Muscle of back (tissue), 13 donors: Measurements from ENCODE around the gene SCAF1. TPM values are rescaled to one million over a fixed set of nuclear protein-coding genes. Genes with fewer than 3 reads are reported as not detected.

Experiments used
- DNase-seq, 3 donors: peaks; one replicate each; pipeline versions ENCODE4 v3.0.0 to v3.0.0-alpha.2; 2013
- long read RNA-seq, 9 donors: transcript quantifications; one replicate each; lab custom pipeline, GENCODE V29; 2026
- polyA plus RNA-seq, 10 donors: library from polyadenylated mRNA; unstranded; fragments of 120-200 nt; gene quantifications; one replicate each; pipeline ENCODE4 v1.2.1, GENCODE V29; 2013; ENCODE audit not compliant: insufficient read length in 10 of 10

The SCAF1 gene
- polyA plus RNA-seq: 10 to 100 TPM; 19.3 to 32.8 (median 25.3) TPM
- long read RNA-seq, donor 1, partial matches to known transcripts: 15 of 15 reads
- long read RNA-seq, donor 1, other reads (novel, unspliced or antisense): 0 of 15 reads
- long read RNA-seq, donor 2, partial matches to known transcripts: 0 of 1 reads
- long read RNA-seq, donor 2, other reads (novel, unspliced or antisense): 0 of 1 reads
- long read RNA-seq, donor 3: 0 reads
- long read RNA-seq, donor 4, partial matches to known transcripts: 13 of 14 reads
- long read RNA-seq, donor 4, other reads (novel, unspliced or antisense): 0 of 14 reads
- long read RNA-seq, donor 5, partial matches to known transcripts: 30 of 30 reads
- long read RNA-seq, donor 5, other reads (novel, unspliced or antisense): 0 of 30 reads
- long read RNA-seq, donor 6, partial matches to known transcripts: 5 of 5 reads
- long read RNA-seq, donor 6, other reads (novel, unspliced or antisense): 0 of 5 reads
- long read RNA-seq, donor 7, full-length matches to known transcripts: 1 of 12 reads
- long read RNA-seq, donor 7, partial matches to known transcripts: 11 of 12 reads
- long read RNA-seq, donor 7, other reads (novel, unspliced or antisense): 0 of 12 reads
- long read RNA-seq, donor 8: 0 reads
- long read RNA-seq, donor 9: 0 reads

GRCh38 chr19:49641688-49642491 lies at the start of gene SCAF1:
TSS of gene SCAF1 (plus strand) at chr19:49642209. CDS start at chr19:49645027, 2,818 bp downstream.
- peak; percentile 99 to 100 (median 100) for DNase-seq

GRCh38 chr19:49592486-49593232 lies 49.4 kb upstream of the SCAF1 start:
- peak in 1 of 3 donors; percentile 34 for DNase-seq

- DNase-seq: peak; percentile 90 to 96 (median 92)
Observed at GRCh38 chr19:49593233-49594113, 48.5 kb upstream of the SCAF1 start.

GRCh38 chr19:49594157-49594992 lies 47.6 kb upstream of the SCAF1 start:
- DNase-seq: no peak

- DNase-seq: no peak
Observed at GRCh38 chr19:49594993-49595818, 46.8 kb upstream of the SCAF1 start.

GRCh38 chr19:49595819-49596404 lies 46.1 kb upstream of the SCAF1 start:
- no peak for DNase-seq

- DNase-seq: no peak
Observed at GRCh38 chr19:49596407-49596806, 45.6 kb upstream of the SCAF1 start.

- DNase-seq: no peak
Observed at GRCh38 chr19:49596954-49597702, 44.9 kb upstream of the SCAF1 start.

- no peak for DNase-seq
Observed at GRCh38 chr19:49597703-49597974, 44.4 kb upstream of the SCAF1 start.

- no peak for DNase-seq
Observed at GRCh38 chr19:49599378-49600295, 42.4 kb upstream of the SCAF1 start.

GRCh38 chr19:49601482-49602038 lies 40.4 kb upstream of the SCAF1 start:
- no peak for DNase-seq

GRCh38 chr19:49602806-49603205 lies 39.2 kb upstream of the SCAF1 start:
- DNase-seq: no peak

- no peak for DNase-seq
Observed at GRCh38 chr19:49605605-49606004, 36.4 kb upstream of the SCAF1 start.

- no peak for DNase-seq
Observed at GRCh38 chr19:49609499-49610092, 32.4 kb upstream of the SCAF1 start.

- no peak for DNase-seq
Observed at GRCh38 chr19:49613374-49613773, 28.6 kb upstream of the SCAF1 start.
